Left ventricle myocardium superior (tissue), 1 donor: ENCODE results near the gene CDH6. TPM values are rescaled to one million over a fixed set of nuclear protein-coding genes. Genes with fewer than 3 reads are reported as not detected.

ENCODE experiments used
- ATAC-seq: fragments of 200-7000 bp; cut with Tn5 transposase; one replicate; pipeline ENCODE4 v1.9.1; 2020; ENCODE audit warnings: mild to moderate bottlenecking, moderate library complexity
- DNase-seq: peaks from one replicate; pipeline ENCODE4 v3.0.0-alpha.2; 2020
- intact Hi-C: fragments of 100-400 bp; cut with micrococcal nuclease; formaldehyde crosslinking; loops from one replicate; pipeline ENCODE4 v1.11.0; 2022
- total RNA-seq: library from RNA; stranded (reverse); fragmentation: NEBNext Ultra II Directional; extraction: Animal tissue kit (Norgen Biotek cat#: 25700); gene quantifications from one replicate; pipeline ENCODE4 v1.2.1, GENCODE V29; 2021
- donor health status: DM: no; HTN: yes; CAD: no; lungs with severe emphysema.

CDH6 gene
- total RNA-seq, 1 donor from 2014 or later: 2.6 TPM

GRCh38 chr5:31300501-31300900 is 107.0 kb downstream of the CDH6 start:
- intact Hi-C loops: no loop called here
- no peak for ATAC-seq
- no peak for DNase-seq

DNA sequence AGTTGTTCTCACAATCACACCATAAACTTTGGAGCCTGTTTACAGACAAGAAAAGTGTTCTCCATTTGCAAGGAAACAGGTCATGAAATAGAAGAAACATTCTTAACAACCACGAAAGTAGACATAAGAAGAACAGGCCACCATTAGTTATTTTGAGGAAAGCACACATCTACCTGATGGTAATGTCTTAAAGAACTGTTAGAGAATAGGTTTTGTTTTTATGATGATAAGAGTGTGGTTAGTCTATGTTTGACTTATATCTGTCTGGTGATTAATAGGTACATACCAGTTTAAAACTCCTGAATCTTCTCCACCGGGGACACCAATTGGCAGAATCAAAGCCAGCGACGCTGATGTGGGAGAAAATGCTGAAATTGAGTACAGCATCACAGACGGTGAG is 108.3 kb downstream of the CDH6 start:
- DNase-seq (no peak), ATAC-seq (no peak)
- intact Hi-C loops: no loop called here

- no peak for DNase-seq
- intact Hi-C loops: no loop called here
- ATAC-seq: no peak
Measured at GRCh38 chr5:31303688-31304087, 110.2 kb downstream of the CDH6 start.

GRCh38 chr5:31317665-31318064 is 124.2 kb downstream of the CDH6 start:
- no peak for DNase-seq
- ATAC-seq: no peak
- intact Hi-C loops: no loop called here

DNA sequence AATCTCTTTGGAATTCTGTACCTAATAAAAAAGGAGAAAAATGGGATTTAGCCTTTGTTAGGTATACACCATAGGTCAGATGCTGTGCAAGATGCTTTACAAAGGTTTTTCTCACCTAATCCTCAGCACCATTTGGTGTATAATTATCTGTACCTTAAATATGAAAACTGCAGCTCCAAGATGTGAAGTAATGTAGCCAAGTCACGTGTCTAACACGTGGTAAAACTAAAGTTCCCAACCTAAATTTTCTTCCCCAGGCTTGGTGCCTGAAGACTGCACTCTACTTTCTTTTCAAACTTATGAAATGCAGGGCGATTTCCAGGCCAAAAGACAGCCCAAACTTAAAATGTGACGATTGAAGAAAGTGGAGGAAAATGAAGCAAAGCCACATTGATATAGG is 125.8 kb downstream of the CDH6 start:
- no peak for ATAC-seq
- intact Hi-C loops: no loop called here
- DNase-seq: no peak

DNA sequence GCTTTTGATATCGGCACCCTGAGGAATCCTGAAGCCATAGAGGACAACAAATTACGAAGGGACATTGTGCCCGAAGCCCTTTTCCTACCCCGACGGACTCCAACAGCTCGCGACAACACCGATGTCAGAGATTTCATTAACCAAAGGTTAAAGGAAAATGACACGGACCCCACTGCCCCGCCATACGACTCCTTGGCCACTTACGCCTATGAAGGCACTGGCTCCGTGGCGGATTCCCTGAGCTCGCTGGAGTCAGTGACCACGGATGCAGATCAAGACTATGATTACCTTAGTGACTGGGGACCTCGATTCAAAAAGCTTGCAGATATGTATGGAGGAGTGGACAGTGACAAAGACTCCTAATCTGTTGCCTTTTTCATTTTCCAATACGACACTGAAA is 129.5 kb downstream of the CDH6 start:
- intact Hi-C loops: no loop called here
- DNase-seq (no peak), ATAC-seq (no peak)

DNA sequence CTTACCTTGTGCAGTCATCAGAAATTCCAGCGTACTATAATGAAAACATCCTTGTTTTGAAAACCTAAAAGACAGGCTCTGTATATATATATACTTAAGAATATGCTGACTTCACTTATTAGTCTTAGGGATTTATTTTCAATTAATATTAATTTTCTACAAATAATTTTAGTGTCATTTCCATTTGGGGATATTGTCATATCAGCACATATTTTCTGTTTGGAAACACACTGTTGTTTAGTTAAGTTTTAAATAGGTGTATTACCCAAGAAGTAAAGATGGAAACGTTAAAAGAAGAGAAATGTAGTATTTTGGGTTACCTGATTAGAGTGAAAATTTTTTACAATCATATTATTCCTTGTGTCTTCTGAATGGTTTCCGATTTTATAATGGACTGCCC is 131.4 kb downstream of the CDH6 start:
- intact Hi-C loops: no loop called here
- ATAC-seq (no peak), DNase-seq (no peak)

DNA sequence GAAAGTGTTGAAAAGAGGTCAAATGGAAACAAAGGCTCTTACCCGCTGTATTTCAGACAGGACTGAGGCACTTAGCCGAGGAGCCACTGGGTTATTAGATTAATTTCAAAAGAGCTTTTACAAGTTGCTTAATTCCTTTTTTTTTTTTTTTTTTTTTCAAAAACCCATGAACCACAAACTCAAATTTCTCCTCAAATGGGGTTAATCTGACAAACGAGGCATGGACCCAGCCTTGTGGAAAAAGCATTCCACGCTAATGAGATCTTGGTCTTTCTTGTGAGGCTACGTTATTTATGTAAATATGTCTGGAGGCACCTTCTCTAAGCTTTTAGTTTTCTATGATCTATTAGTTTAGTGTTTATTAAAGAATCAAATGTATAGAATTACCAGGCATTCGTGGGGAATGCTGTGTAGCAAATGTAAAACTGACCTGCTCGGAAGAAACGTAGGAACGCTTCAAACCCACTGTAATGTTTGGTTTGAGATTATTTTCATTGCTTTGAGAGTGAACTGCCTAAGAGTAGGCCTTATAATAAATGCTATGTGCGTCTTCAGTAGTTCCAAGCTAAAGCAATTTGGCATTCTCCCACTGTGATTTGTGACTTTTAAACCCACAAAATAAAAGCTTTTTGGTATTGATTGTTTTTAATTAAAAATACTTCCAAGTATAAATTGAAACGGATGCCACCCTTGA is 134.7 kb downstream of the CDH6 start:
- ATAC-seq: no peak
- DNase-seq: no peak
- intact Hi-C loops: no loop called here

DNA sequence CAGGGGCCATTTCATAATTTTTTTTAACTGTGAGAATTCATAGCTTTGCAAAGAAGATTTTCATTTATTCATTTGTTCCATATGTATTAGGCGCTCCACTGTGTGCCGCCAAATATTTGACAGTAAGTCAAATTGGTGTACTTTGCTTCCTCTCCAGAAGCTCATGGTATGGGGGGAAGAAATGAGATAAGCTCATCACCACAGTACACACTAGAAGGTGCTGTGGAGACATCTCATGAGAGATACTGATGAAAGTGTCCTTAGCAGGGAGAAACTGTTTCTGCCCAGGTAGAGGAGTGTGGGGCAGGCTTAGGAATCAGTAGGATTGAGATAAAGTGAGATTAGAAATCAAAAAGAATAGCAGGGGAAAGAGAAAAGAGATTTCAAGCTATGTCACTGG is 136.2 kb downstream of the CDH6 start:
- DNase-seq: no peak
- no peak for ATAC-seq
- intact Hi-C loops: no loop called here

GRCh38 chr5:31332160-31332559 is 138.7 kb downstream of the CDH6 start:
- DNase-seq (no peak), ATAC-seq (no peak)
- intact Hi-C loops: no loop called here

GRCh38 chr5:31333475-31333874 is 140.0 kb downstream of the CDH6 start:
- no peak for DNase-seq
- ATAC-seq: no peak
- intact Hi-C loops: no loop called here

- DNase-seq: no peak
- intact Hi-C loops: no loop called here
- no peak for ATAC-seq
Measured at GRCh38 chr5:31334061-31334860, 140.8 kb downstream of the CDH6 start.

- DNase-seq (no peak), ATAC-seq (no peak)
- intact Hi-C loops: no loop called here
Measured at GRCh38 chr5:31335456-31335855, 142.0 kb downstream of the CDH6 start.

DNA sequence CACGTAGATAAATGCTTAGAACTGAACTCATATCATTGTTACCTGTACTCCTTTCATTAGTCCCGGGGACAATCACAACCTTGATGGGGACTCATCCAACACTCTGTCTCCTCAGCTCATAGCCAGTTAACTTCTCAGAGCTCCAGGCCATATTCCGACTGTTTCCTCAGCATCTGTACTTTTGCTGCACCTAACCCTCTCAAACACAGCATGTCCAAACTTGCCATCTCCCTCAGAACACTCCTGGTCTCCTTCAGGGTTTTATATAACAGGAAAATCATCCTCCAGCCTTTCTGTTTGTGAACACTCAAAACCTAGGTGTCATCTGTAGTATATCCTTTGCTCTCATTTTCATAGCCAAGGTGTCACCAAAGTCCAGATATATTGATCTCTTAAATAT is 150.5 kb downstream of the CDH6 start:
- no peak for DNase-seq

DNA sequence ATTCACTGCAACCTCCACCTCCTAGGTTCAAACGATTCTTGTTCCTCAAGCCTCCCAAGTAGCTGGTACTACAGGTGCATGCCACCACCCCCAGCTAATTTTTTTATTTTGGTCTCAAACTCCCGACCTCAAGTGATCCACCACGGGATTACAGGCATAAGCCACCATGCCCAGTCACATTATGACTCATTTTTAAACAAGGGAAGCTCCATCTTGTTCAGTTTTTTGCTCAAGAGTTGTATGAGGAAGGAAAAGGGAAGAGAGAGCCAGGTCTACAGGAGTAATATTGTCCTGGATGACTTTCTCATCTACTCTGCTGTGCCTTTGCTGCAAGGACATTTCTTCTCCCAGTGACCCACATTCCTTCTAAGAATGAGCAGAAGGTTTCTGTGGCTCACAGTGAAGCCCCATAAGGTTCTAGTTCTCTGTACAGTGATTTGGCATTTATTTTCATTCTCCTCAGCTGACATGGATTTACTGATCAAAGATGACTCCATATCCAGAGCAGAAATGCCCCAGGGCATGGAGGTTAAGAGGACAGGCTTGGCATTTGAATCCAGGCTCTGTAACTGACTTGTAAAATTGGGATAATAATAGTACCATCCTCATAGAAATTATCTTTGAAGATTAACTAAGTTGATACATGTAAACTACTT is 153.5 kb downstream of the CDH6 start:
- DNase-seq (no peak), ATAC-seq (no peak)
- intact Hi-C loops: no loop called here

More for the DNA sequence above, 150.5 kb downstream of the CDH6 start:
- no peak for ATAC-seq
- intact Hi-C loops: no loop called here

- no peak for DNase-seq
- intact Hi-C loops: no loop called here
- ATAC-seq: no peak
Measured at GRCh38 chr5:31347552-31347905, 154.0 kb downstream of the CDH6 start.

DNA sequence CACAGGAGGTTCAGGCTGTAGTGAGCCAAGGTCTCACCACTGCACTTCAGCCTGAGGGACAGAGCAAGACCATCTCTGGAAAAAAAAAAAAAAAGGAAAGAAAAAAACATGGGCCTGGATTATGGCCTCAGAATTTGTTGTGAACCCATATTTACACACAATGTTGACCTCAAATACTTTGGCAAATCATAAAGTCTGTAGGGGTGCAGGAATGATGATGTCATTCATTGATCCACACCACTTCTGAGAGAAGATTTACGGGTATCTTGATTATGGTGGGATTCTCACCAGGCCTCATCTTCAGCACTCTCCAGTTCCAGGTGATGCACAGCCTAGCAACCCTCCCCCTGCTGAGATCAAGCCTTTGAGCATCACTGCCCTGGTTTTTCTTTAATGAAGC is 156.9 kb downstream of the CDH6 start:
- ATAC-seq (no peak), DNase-seq (no peak)
- intact Hi-C loops: no loop called here

DNA sequence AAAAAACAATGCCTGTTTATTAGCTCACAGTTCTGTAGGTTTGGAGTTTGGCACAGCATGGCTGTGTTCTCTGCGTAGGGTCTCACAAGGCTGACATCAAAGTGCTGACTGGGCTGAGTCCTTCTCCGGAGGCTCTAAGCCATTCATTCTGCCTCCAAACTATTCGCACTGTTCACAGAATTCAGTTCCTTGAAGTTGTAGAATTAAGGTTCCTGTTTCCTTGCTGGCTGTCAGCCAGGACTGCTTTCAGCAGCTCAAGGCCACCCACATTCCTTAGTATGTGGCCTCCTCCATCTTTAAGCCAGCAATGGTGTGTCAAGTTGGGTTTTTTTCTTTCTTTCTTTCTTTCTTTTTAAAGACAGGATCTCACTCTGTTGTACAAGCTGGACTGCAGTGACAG is 161.9 kb downstream of the CDH6 start:
- intact Hi-C loops: no loop called here
- no peak for ATAC-seq

GRCh38 chr5:31357038-31357437 is 163.6 kb downstream of the CDH6 start:
- ATAC-seq: no peak
- intact Hi-C loops: no loop called here
- no peak for DNase-seq

More for the DNA sequence above, 161.9 kb downstream of the CDH6 start:
- DNase-seq: no peak

- ATAC-seq (no peak), DNase-seq (no peak)
- intact Hi-C loops: no loop called here
Measured at GRCh38 chr5:31359839-31360238, 166.4 kb downstream of the CDH6 start.

DNA sequence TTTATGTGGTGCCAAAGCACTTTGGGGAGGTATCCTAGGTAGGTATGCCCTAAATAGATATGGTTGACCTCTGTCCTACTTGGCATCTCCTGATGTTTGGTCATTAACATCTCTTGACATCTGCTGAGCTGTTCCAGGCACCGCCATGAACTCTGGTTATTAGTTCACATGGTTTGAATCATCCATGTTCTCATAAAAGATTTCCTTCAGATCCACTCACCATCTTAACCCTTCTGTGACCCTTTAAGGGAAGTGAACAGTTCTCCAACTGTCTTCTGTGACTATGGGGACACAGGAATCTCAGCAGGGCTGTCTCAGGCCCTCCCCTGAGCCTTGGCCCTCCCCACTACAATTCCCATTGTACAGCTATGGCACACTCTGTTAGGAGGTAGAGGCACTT is 167.7 kb downstream of the CDH6 start:
- intact Hi-C loops: no loop called here
- ATAC-seq (peak; percentile 73), DNase-seq (no peak)
